Osteoblast (primary cell): ENCODE data around the gene POLR2A. TPM values are rescaled to one million over a fixed set of nuclear protein-coding genes. Genes with fewer than 3 reads are reported as not detected.
A peak's percentile ranks its signal among the peaks of the same experiment; 100 is the strongest.

Experiments
- DNase-seq: peaks from one replicate; pipeline ENCODE4 v3.0.0; 2011; ENCODE audit warnings: low spot score, mixed read lengths; ENCODE audit not compliant: insufficient read length; ENCODE audit errors: missing footprints
- H2AFZ ChIP-seq: 2 replicates; pipeline ENCODE4 v1.6.0; 2011; ENCODE audit warnings: mild to moderate bottlenecking, low read length
- H3K27ac ChIP-seq: 2 replicates; pipeline ENCODE4 v1.5.1; 2011; ENCODE audit warnings: mild to moderate bottlenecking, low read depth, low read length, moderate library complexity
- H3K27me3 ChIP-seq: 2 replicates; pipeline ENCODE4 v1.6.0; 2012; ENCODE audit warnings: mild to moderate bottlenecking, control low read depth, inconsistent platforms, low read length, moderate library complexity; ENCODE audit not compliant: insufficient read depth
- H3K36me3 ChIP-seq: 2 replicates; pipeline ENCODE4 v1.5.1; 2011; ENCODE audit warnings: mild to moderate bottlenecking, low read length, control low read depth, moderate library complexity; ENCODE audit not compliant: insufficient read depth
- H3K4me1 ChIP-seq: 2 replicates; pipeline ENCODE4 v1.5.1; 2011; ENCODE audit warnings: mild to moderate bottlenecking, low read length, control low read depth, moderate library complexity; ENCODE audit not compliant: insufficient read depth
- H3K4me2 ChIP-seq: 2 replicates; pipeline ENCODE4 v1.6.0; 2011; ENCODE audit warnings: mild to moderate bottlenecking, low read length; ENCODE audit not compliant: insufficient read depth
- H3K4me3 ChIP-seq: fragments of 200-600 bp; sonication (generic); 3 replicates; pipeline ENCODE4 v1.5.1; 2012; ENCODE audit warnings: mild to moderate bottlenecking, low read length, inconsistent platforms; ENCODE audit not compliant: insufficient read depth
- H3K79me2 ChIP-seq: 2 replicates; pipeline ENCODE4 v1.6.0; 2012; ENCODE audit warnings: mild to moderate bottlenecking, low read length, control low read depth, inconsistent platforms; ENCODE audit not compliant: insufficient read depth
- H3K9me3 ChIP-seq: 2 replicates; pipeline ENCODE4 v1.5.1; 2011; ENCODE audit warnings: low read depth, low read length, control low read depth
- H4K20me1 ChIP-seq: 2 replicates; pipeline ENCODE4 v1.6.0; 2012; ENCODE audit warnings: mild to moderate bottlenecking, low read length, control low read depth; ENCODE audit not compliant: insufficient read depth
- total RNA-seq: library from RNA; depleted of rRNA; stranded (reverse); fragments of >200 nt; gene quantifications from 2 replicates; pipeline ENCODE4 v1.2.3, GENCODE V29; 2012
- TF ChIP-seq, protein P1 (sequence below): IDR thresholded peaks from 2 replicates; pipeline ENCODE4 v1.5.1; 2011; ENCODE audit warnings: mild to moderate bottlenecking, low read depth, low read length, moderate library complexity; ENCODE audit errors: extremely low read depth

Gene POLR2A
- total RNA-seq, 1 donor: 95.9 TPM

DNA sequence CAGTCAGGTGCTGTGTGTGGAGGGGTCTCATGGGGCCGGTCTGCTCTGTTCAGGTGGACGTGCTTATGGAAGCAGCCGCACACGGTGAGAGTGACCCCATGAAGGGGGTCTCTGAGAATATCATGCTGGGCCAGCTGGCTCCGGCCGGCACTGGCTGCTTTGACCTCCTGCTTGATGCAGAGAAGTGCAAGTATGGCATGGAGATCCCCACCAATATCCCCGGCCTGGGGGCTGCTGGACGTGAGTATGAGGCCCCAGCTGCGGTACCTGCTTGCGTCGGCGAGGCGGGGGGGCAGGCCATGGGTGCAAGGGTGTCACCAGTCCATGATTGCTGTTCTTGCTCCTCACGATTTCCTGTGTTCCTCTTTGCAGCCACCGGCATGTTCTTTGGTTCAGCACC lies 27.9 kb downstream of the POLR2A start:
- peak; percentile 25 for DNase-seq
- no peak overlapping the region for H2AFZ ChIP-seq
- no peaks in the 10 kb centered on the region for H3K79me2 ChIP-seq
- H3K27ac ChIP-seq: no peak overlapping the region
- H4K20me1 ChIP-seq: peaks cover 2% of the 10 kb centered on the region
- no peaks in the 10 kb centered on the region for H3K27me3 ChIP-seq
- H3K36me3 ChIP-seq: peaks cover 80% of the 10 kb centered on the region
- no peaks in the 10 kb centered on the region for H3K9me3 ChIP-seq
- no peak overlapping the region for H3K4me3 ChIP-seq
- TF ChIP-seq, protein P1, sequence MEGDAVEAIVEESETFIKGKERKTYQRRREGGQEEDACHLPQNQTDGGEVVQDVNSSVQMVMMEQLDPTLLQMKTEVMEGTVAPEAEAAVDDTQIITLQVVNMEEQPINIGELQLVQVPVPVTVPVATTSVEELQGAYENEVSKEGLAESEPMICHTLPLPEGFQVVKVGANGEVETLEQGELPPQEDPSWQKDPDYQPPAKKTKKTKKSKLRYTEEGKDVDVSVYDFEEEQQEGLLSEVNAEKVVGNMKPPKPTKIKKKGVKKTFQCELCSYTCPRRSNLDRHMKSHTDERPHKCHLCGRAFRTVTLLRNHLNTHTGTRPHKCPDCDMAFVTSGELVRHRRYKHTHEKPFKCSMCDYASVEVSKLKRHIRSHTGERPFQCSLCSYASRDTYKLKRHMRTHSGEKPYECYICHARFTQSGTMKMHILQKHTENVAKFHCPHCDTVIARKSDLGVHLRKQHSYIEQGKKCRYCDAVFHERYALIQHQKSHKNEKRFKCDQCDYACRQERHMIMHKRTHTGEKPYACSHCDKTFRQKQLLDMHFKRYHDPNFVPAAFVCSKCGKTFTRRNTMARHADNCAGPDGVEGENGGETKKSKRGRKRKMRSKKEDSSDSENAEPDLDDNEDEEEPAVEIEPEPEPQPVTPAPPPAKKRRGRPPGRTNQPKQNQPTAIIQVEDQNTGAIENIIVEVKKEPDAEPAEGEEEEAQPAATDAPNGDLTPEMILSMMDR: no peak
- no peak overlapping the region for H3K4me2 ChIP-seq
- no peaks in the 10 kb centered on the region for H3K4me1 ChIP-seq

DNA sequence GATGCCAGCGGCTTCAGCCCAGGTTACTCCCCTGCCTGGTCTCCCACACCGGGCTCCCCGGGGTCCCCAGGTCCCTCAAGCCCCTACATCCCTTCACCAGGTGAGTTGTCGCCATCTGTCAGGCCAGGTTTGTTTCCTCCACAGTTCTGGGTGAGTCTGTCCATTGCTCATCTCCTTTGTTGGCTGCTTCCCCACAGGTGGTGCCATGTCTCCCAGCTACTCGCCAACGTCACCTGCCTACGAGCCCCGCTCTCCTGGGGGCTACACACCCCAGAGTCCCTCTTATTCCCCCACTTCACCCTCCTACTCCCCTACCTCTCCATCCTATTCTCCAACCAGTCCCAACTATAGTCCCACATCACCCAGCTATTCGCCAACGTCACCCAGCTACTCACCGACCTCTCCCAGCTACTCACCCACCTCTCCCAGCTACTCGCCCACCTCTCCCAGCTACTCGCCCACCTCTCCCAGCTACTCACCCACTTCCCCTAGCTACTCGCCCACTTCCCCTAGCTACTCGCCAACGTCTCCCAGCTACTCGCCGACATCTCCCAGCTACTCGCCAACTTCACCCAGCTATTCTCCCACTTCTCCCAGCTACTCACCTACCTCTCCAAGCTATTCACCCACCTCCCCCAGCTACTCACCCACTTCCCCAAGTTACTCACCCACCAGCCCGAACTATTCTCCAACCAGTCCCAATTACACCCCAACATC lies 28.8 kb downstream of the POLR2A start:
- Histone ChIP-seq H3K27me3 (no peaks in the 10 kb centered on the region), H3K36me3 (peaks cover 73% of the 10 kb centered on the region)

DNA sequence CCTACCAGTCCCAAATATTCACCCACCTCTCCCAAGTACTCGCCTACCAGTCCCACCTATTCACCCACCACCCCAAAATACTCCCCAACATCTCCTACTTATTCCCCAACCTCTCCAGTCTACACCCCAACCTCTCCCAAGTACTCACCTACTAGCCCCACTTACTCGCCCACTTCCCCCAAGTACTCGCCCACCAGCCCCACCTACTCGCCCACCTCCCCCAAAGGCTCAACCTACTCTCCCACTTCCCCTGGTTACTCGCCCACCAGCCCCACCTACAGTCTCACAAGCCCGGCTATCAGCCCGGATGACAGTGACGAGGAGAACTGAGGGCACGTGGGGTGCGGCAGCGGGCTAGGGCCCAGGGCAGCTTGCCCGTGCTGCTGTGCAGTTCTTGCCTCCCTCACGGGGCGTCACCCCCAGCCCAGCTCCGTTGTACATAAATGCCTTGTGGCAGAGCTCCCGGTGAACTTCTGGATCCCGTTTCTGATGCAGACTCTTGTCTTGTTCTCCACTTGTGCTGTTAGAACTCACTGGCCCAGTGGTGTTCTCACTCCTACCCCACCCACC lies 29.8 kb downstream of the POLR2A start:
- Histone ChIP-seq H3K9me3 (no peaks in the 10 kb centered on the region), H3K36me3 (peaks cover 64% of the 10 kb centered on the region), H3K4me2 (no peak overlapping the region), H3K4me3 (no peak overlapping the region), H4K20me1 (peaks cover 2% of the 10 kb centered on the region), H2AFZ (no peak overlapping the region), H3K27me3 (no peaks in the 10 kb centered on the region), H3K79me2 (no peaks in the 10 kb centered on the region), H3K27ac (no peak overlapping the region), H3K4me1 (no peaks in the 10 kb centered on the region)
- DNase-seq: peak; percentile 80
- TF ChIP-seq, protein P1: no peak

More for the DNA sequence above, 28.8 kb downstream of the POLR2A start:
- Histone ChIP-seq H3K4me3 (no peak overlapping the region), H2AFZ (no peak overlapping the region), H3K4me1 (no peaks in the 10 kb centered on the region), H3K9me3 (no peaks in the 10 kb centered on the region), H4K20me1 (peaks cover 2% of the 10 kb centered on the region), H3K79me2 (no peaks in the 10 kb centered on the region), H3K4me2 (no peak overlapping the region), H3K27ac (no peak overlapping the region)
- DNase-seq: peak; percentile 51
- TF ChIP-seq, protein P1: no peak

DNA sequence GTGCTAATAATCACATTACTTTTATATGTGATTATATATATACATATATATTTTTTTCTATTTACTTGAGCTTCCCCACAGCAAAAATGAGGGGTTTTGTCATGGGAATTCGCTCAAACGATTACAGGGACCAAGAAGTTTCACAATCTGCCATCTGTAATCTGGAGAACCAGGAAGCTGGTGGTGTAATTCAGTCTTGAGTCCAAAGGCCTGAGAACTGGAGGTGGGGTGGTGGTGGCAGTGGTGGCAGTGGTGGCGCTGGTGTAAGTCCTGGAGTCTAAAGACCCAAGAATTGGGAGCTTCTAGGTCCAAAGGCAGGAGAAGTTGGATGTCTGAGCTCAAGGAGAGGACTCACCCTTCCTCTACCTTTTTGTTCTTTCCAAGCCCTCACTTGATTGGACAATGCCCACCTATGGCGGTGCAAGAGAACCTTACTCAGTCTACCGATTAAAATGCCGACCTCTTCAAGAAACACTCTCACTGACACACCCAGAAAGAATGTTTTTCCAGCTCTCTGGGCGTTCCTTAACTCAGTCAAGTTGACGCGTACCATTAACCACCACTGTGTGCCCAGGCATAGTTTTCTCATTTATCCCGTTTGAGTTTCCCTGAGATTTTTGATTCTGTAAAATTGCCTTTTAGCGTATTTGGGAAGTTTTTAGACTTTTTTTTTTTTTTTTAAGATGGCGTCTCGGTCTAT lies 31.9 kb downstream of the POLR2A start:
- no peak overlapping the region for H3K4me3 ChIP-seq
- DNase-seq: peak; percentile 52
- no peaks in the 10 kb centered on the region for H3K79me2 ChIP-seq
- H3K27me3 ChIP-seq: no peaks in the 10 kb centered on the region
- no peaks in the 10 kb centered on the region for H3K9me3 ChIP-seq
- no peak overlapping the region for H3K4me2 ChIP-seq
- no peaks in the 10 kb centered on the region for H4K20me1 ChIP-seq
- no peak overlapping the region for H3K27ac ChIP-seq
- H3K4me1 ChIP-seq: no peaks in the 10 kb centered on the region
- H2AFZ ChIP-seq: no peak overlapping the region
- TF ChIP-seq, protein P1: no peak
- H3K36me3 ChIP-seq: peaks cover 44% of the 10 kb centered on the region
